ENCODE measurements around the gene RNF182.

DNA sequence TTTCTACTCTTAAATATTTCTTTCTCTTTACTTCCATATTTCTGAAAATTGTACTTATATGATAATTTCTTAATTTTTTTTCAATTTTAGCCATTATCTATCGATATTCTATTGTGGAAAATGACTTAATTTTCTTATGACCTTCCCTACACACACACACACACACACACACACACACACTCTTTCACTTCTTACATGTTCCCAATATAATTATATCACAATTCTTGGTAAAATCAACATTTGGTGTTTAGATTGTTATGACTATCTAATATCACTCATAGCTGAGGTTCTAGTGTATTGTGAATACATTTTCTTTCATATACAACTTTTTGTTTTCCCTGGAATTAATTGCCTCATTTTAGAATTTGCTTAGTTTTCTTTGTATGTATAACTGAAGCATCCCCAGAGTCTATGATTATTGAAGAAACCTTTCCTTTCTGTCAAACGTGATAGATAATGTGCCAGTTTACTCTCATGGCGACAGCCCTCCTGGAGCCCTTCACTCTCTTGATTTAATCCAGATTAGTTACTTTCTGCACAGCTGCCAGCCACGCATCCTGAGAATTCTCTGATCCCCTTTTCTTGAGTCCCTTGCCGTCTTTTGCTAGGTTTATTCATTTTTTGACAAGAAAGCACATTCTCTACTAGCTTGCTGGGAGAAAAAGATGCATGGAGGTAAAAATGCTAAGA lies 63.4 kb downstream of the RNF182 start:
- TF ChIP-seq ETS2 (tag; IDR thresholded peaks at IDR 0.05; ENCODE audit: borderline replicate concordance, poor library complexity, severe bottlenecking): no peak
- no peak for TF ChIP-seq RBM39 (optimal IDR thresholded peaks at IDR 0.05; ENCODE audit: low read depth, low read length)
- no peak for TF ChIP-seq DLX4 (CRISPR knock-in tag; IDR thresholded peaks at IDR 0.05)
- no peak for TF ChIP-seq SREBF2 (CRISPR knock-in tag; IDR thresholded peaks at IDR 0.05)
- no peak for TF ChIP-seq CBFB (CRISPR knock-in tag; IDR thresholded peaks at IDR 0.05)
- no peak for TF ChIP-seq SMAD1 (IDR thresholded peaks at IDR 0.05; ENCODE audit: low read depth, low read length, partially characterized antibody)
- no peak for TF ChIP-seq CTCF (IDR thresholded peaks at IDR 0.05 in 2 of 3, conservative IDR thresholded peaks at IDR 0.05 in 1 of 3; ENCODE audit: insufficient read depth in 2 of 3, low read depth in 1 of 3, low read length in 3 of 3)
